ENCODE data around the gene HSPA9. TPM values are rescaled to one million over a fixed set of nuclear protein-coding genes. Genes with fewer than 3 reads are reported as not detected.

HSPA9 gene
- total RNA-seq, 2 experiments from 2014 or later: 520 to 523 TPM

GRCh38 chr5:138568061-138568824 is 7.0 kb downstream of the HSPA9 start:
- CTCF ChIA-PET: no interaction called here

GRCh38 chr5:138566792-138567191 is 8.4 kb downstream of the HSPA9 start:
- ChIA-PET CTCF (interaction anchor here (1.1 to 1.5 kb wide), 2 partner anchors 9 to 13 kb away, joined by 4 read pairs; partner anchors contain the start of gene HSPA9), POLR2A (interaction anchor here (1.7 to 2.2 kb wide), 2 partner anchors 8 to 728 kb away, joined by 4 to 14 read pairs; partner anchors contain the start of gene HSPA9)

More at GRCh38 chr5:138568061-138568824, 7.0 kb downstream of the HSPA9 start:
- POLR2A ChIA-PET: interaction anchor here (0.5 kb wide), 1 partner anchor 125 kb away, joined by 3 read pairs; no protein-coding TSS in a partner anchor

DNA sequence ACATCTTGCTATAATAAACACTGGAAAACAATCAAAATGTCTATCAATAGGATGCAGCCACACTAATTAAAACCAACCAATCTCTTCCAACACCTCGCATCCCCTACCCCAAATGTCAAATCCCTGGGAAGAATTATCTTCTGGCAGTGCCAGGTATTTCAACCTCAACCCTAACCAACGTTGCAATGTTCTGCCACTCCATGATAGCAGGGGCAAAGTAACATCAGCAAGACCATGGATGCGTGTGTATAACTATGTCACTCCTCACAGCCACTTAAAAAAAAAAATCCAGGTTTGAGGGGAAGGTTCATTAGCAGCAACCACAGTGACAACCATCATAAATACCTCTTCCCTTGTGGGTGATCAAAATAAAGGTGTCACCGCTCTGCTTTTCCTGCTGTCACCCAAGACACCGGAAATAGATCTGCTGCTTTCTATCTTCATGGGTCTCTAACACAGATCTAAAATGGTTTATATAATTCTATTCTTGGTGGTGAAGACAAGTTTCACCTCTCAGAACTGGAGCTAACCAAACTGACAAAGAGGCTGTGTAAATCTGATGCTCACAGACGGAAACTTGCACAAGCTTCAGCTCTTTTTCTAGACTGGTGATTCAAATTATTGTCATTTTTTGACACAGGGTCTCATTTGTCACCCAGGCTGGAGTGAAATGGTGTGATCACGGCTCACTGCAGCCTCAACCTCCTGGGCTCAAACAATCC is 9.9 kb downstream of the HSPA9 start:
- ChIA-PET CTCF (interaction anchor here (0.6 to 1.6 kb wide), 6 partner anchors 9 to 212 kb away, joined by 3 to 5 read pairs (median 4); partner anchors contain the start of gene HSPA9), POLR2A (interaction anchor here (0.6 to 2.2 kb wide), 4 partner anchors 10 to 729 kb away, joined by 3 to 14 read pairs (median 4); partner anchors contain the start of gene HSPA9)

- ChIA-PET CTCF (interaction anchor here (0.9 to 1.6 kb wide), 2 partner anchors 21 to 114 kb away, joined by 3 read pairs; partner anchors contain the start of gene ETF1), POLR2A (interaction anchor here (0.5 kb wide), 1 partner anchor 801 kb away, joined by 4 read pairs; no protein-coding TSS in a partner anchor)
Measured at GRCh38 chr5:138564242-138564641, 11.0 kb downstream of the HSPA9 start.

GRCh38 chr5:138563340-138564118 is 11.7 kb downstream of the HSPA9 start:
- CTCF ChIA-PET: no interaction called here

GRCh38 chr5:138560971-138561370 is 14.2 kb downstream of the HSPA9 start:
- ChIA-PET CTCF (no interaction called here), POLR2A (no interaction called here)

More at GRCh38 chr5:138563340-138564118, 11.7 kb downstream of the HSPA9 start:
- POLR2A ChIA-PET: interaction anchor here (0.5 to 0.6 kb wide), 2 partner anchors 20 to 802 kb away, joined by 3 to 4 read pairs; partner anchors contain the start of gene ETF1

DNA sequence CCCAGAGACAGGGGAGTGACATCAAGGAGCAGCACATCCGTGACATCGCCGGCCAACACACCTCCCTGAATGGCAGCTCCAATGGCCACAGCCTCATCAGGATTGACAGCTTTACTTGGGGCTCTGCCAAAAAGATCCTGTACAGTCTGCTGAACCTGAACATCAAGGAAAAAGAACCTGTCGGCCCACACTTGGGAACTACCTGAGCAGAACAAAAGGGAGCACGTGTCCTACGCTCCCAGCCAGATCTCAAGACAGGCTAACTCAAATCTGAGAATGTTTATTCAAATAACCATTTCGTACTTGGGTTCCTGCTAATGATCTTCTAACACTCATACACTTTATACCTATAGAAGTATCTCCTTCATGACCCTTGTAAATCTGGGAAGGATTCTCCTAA is 15.3 kb downstream of the HSPA9 start:
- POLR2A ChIA-PET: interaction anchor here (1.0 kb wide), 1 partner anchor 9 kb away, joined by 3 read pairs; no protein-coding TSS in a partner anchor
- CTCF ChIA-PET: no interaction called here

- ChIA-PET CTCF (no interaction called here), POLR2A (no interaction called here)
Measured at GRCh38 chr5:138557677-138558076, 17.5 kb downstream of the HSPA9 start.

DNA sequence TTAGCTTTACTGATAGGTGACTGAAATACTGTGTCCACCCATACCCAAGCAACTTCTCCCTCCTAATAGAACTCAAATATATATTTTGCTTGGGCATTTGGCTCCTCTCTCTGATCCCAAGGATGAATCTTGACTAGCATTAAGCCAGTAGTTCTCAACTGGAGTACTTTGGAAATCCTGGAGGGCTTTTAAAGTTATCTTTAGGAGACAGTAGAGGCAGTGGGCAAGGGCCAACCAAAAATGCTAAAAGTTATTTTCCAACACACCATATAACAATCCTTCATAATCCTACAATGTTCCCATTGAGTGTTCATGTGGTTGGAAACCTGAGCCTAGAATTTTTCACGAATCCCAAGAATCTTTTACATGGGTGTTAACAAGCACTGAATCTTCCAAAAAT is 21.1 kb downstream of the HSPA9 start:
- CTCF ChIA-PET: no interaction called here
- POLR2A ChIA-PET: no interaction called here

GRCh38 chr5:138553437-138554095 is 21.6 kb downstream of the HSPA9 start:
- CTCF ChIA-PET: interaction anchor here (1.0 kb wide), 1 partner anchor 10 kb away, joined by 6 read pairs; the partner anchor contains the start of gene ETF1
- POLR2A ChIA-PET: interaction anchor here (0.7 to 0.8 kb wide), 2 partner anchors 17 to 69 kb away, joined by 4 to 7 read pairs; no protein-coding TSS in a partner anchor

DNA sequence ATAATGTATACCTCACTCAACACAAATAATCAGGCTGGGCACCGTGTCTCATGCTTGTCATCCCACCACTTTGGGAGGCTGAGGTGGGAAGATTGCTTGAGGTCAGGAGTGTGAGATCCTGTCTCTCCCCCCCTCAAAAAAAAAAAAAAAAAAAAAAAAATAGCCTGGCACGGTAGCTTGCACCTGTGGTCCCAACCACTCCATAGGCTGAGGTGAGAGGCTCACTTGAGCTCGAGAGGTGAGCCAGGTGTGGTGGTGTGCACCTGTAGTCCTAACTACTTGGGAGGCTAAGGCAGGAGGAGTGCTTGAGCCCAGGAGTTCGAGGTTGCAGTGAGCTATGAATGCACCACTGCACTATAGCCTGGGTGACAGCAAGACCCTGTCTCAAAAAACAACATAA is 22.5 kb downstream of the HSPA9 start:
- ChIA-PET CTCF (interaction anchor here (1.0 kb wide), 1 partner anchor 10 kb away, joined by 6 read pairs; the partner anchor contains the start of gene ETF1), POLR2A (interaction anchor here (0.7 to 2.1 kb wide), 3 partner anchors 9 to 70 kb away, joined by 4 to 9 read pairs (median 7); partner anchors contain the start of gene ETF1)

DNA sequence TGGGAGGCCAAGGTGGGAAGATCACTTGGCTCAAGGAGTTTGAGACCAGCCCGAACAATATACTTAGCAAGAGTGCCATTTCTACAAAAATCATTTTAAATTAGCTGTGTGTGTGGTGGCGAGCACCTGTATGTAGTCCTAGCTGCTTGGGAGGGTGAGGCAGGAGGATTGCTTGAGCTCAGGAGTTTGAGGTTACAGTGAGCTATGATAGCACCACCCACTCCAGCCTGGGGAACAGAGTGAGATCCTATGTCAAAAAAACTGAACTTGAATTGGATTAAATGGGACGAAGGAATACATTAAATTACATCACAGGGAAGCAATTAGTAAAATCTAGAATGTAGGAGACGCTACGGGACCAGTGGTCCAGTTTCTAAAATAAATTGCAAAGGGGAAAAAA is 25.8 kb downstream of the HSPA9 start:
- ChIA-PET CTCF (no interaction called here), POLR2A (no interaction called here)

- POLR2A ChIA-PET: no interaction called here
- CTCF ChIA-PET: interaction anchor here (0.6 to 1.1 kb wide), 2 partner anchors 12 to 194 kb away, joined by 3 read pairs; no protein-coding TSS in a partner anchor
Measured at GRCh38 chr5:138545919-138546562, 29.2 kb downstream of the HSPA9 start.

DNA sequence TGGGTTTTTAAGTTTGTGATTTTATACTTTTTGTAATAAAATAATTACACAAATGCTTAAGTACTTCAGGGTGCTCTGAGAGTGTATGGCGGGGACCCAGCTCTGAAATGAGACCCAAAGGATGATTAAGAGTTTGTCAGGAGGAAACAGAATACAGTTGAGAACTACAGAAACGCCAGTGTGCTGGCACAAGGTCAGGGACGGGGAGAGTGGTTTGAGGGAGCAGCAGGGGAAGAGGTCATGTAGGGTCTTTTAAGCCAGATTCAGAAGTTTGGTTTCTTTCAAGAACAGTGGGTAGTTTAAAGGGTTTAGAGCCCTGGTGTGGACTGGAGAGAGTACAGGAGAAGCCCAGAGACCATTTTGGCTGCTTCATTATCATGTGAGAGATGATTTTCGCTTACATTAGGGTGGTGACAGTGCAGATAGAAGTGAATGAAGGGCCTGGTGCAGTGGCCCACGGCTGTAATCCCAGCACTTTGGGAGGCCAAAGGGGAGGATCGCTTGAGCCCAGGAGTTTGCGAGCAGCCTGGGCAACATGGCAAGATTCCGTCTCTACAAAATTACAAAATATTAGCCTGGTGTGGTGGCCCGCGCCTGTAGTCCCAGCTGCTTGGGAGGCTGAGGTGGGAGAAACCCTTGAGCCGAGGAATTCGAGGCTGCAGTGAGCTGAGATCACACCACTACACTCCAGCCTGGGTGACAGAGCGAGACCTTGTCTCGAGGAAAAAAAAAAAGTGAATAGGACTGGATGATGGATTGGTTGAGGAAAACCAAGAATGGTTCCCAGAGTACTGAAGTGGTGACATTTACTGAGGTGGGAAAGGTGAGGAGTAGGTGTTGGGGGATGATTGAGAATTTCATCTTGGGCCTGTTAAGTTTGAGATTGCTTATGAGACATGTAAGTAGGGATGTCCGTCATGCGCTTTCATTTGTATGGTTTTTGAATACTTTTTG is 30.7 kb downstream of the HSPA9 start:
- ChIA-PET POLR2A (interaction anchor here (0.5 to 4.0 kb wide), 6 partner anchors 8 to 196 kb away, joined by 4 to 27 read pairs (median 7); partner anchors contain the start of genes EGR1 and HSPA9), CTCF (interaction anchor here (1.6 to 2.0 kb wide), 2 partner anchors 9 to 31 kb away, joined by 6 read pairs; partner anchors contain the start of gene HSPA9)

- ChIA-PET CTCF (interaction anchor here (0.7 to 2.0 kb wide), 6 partner anchors 10 to 191 kb away, joined by 3 to 7 read pairs (median 4); partner anchors contain the start of genes HSPA9 and KDM3B), POLR2A (interaction anchor here (0.5 to 4.0 kb wide), 11 partner anchors 8 to 799 kb away, joined by 3 to 27 read pairs (median 5); partner anchors contain the start of genes EGR1, FAM53C and HSPA9)
Measured at GRCh38 chr5:138543730-138544104, 31.5 kb downstream of the HSPA9 start.
